SH-SY5Y (cell line): ENCODE measurements around the gene GLT8D2.

Source experiments
- GATA2 ChIP-seq: IDR thresholded peaks from 2 replicates; pipeline ENCODE4 v1.6.1; 2011; ENCODE audit warnings: mild to moderate bottlenecking, low read depth, low read length
- GATA3 ChIP-seq: IDR thresholded peaks from 2 replicates; pipeline ENCODE4 v1.6.1; 2011; ENCODE audit warnings: low read depth, mild to moderate bottlenecking, low read length, moderate library complexity

Gene GLT8D2

DNA sequence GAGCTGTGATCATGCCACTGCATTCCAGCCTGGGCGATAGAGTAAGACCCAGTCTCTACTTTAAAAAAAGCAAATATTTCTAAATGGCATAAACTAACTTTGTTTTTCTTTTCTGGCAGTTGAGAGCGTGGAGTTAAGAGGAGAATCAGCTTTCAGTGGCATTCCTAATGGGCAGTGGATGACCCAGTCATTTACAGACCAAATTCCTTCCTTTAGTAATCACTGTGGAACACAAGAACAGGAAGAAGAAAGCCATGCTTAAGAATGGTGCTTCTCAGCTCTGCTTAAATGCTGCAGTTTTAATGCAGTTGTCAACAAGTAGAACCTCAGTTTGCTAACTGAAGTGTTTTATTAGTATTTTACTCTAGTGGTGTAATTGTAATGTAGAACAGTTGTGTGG is 63.2 kb downstream of the GLT8D2 start:
- TF ChIP-seq GATA2: no peak
- no peak for TF ChIP-seq GATA3

DNA sequence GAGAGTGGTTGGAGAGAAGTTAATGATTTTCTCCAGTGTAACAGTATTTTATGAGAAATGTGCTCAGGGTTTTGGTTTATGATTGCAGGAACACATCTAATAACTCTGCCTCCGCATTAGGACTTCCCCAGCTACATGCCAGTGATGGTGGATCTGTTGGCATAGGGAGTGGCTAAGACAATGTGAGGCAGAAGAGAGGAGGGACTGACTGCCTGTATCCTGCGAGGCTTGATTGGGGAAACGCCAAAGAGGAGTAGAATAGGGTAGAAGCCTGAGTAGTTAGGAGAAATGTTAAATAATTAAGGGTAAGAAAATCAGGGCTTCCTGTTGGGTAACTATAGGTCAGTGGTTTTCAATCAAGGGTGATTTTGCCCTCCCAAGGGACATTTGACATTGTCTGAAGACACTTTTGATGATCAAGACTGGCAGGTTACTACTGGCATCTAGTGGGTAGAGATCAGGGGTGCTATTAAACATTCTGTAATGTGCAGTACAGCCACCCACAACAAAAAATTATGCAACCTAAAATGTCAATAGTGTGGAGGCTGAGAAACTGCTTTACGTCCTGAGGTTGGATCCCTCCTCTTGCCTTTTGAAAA is 71.5 kb downstream of the GLT8D2 start:
- no peak for TF ChIP-seq GATA2
- no peak for TF ChIP-seq GATA3

DNA sequence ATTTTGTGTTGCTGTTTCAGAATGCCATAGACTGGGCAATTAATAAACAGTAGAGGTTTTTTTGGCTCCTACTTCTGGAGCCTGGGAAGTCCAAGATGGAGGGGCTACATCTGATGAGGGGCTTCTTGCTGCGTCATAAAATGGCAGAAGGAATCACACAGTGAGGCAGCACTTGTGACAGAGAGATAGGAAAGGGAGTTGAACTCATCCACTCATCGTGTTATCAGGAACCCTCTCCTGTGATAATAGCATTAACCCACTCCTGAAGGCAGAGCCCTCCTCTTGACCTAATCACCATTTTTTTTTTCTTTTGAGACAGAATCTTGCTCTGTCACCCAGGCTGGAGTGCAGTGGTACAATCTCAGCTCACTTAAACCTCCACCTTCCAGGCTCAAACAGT is 74.6 kb downstream of the GLT8D2 start:
- TF ChIP-seq GATA2 (no peak), GATA3 (no peak)

DNA sequence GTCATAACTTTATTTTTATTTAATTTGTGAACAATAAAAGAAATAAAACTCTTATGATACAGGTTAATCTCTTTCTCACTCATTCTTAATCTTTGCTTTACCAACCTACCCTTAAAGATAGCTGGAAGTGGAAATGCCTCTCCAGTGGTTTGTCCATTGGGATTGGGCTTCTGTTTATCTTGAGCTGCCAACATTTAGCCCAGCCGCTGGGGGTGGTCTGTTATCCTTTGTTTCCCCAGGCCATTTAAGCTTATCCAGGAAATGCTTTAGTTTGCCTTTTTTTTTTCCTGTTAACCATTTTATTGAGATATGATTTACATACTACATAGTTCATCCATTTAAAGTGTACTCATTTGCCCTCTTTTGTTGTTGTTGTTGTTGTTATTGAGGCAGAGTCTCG is 76.1 kb downstream of the GLT8D2 start:
- no peak for TF ChIP-seq GATA3

DNA sequence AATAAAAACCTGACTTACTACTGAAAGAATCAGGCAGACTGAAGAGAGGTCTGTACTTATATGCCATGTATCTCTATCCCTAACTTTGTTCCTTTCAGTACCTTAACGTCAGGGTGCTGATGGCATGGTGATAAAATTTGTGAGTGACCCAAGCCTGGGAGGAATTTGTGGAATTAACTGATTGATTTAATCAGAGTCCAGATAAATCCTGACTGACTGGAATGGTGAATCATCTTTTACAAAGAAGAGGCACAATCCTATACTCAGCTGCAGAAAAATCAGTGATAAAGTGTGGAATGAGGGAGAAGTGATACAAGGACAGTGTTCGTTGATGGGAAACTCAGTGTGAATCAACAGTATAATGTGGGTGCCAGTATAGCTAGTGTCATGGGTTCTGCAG is 80.6 kb downstream of the GLT8D2 start:
- TF ChIP-seq GATA3: no peak
- no peak for TF ChIP-seq GATA2

DNA sequence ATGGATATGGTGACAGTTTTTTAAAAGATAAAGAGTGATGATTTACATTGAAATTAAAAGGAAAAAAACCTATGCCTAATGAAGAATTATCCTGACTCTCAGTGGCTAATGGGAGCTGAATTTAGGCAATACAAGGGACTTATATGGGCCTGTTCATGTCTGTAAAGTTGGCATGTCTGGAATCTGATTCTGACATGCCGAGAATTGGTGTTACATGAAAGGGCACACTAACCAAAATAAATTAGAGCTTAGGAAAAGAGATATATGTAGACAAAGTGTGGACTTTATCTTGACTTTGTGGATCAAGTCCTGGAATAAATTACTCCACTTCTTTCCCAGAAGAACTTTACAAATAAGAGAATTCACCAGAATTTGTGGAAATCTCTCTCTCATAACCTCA is 83.3 kb downstream of the GLT8D2 start:
- TF ChIP-seq GATA3 (no peak), GATA2 (no peak)

DNA sequence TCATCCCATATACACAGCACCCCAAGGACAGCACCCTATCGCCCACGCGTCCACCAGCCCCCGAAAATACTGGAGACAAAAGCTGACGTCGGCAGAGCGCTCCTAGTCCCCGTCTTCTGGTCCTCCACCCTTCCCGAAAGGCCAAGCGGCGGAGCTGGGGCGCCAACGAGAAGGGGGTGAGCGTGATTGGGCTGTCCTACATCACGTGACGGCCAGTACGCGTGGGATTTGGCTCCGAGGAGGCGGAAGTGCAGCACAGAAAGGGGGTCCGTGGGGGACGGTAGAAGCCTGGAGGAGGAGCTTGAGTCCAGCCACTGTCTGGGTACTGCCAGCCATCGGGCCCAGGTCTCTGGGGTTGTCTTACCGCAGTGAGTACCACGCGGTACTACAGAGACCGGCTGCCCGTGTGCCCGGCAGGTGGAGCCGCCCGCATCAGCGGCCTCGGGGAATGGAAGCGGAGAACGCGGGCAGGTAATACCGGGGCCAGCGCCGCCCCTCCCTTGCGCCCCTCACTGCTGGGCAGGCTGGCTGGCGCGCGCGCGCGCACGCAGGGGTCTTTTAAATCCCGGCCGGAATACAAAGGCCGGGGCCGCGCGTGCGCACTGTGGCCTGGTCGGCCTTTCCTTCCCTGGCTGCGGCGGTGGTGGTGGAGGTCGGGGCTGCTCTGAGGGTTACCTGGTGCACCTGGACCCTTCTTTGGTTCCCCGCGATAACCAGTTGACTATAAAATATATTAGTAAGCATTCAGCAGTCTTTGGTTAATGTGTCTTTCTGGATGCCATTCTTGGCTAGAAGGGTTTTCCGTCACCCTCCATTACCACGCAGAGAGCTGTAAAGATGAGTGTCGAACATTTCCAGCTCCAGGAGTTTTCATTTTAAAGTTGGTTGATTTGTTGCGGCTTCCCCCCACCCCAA is 84.1 kb downstream of the GLT8D2 start, which contains the start of gene TDG:
TDG (plus strand) TSS at position 283 of the 915 bp plus-strand sequence; CDS start at position 449, 166 bp downstream.
- no peak for TF ChIP-seq GATA2
- TF ChIP-seq GATA3: no peak

DNA sequence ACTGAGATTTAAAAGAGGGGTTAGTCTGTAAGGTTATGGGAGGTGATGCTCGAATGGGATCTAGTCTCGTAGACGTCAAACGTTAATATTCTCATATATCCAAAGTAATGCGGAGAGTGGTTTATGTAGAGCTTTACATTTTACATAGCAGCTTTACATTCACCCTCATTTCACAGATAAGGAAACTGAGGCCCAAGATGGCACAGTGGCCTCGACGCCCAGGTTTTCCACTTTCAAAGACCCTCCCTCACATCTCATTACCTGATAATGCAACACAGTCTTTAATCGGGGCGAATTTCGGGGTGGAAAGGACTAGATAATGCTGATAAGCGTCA is 84.8 kb downstream of the GLT8D2 start:
- no peak for TF ChIP-seq GATA2
- no peak for TF ChIP-seq GATA3

DNA sequence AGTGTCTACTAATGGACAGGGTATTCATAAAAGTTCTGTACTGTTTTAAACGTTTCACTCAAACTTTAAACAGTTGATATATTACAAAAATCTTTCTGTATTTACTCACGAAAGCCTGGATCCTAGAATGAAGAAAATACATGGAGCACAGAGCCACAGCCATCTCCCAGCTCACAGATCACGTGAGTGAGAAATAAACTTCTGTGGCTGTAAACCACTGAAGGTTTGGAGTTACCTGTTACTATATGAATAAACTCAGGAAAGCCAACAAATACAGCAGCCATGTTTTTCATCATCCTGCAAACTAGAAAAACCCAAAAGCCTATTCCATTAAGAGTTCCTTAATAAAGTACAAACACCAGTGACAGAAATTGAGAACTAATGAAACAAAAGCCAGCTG is 85.2 kb downstream of the GLT8D2 start:
- TF ChIP-seq GATA2: no peak
- no peak for TF ChIP-seq GATA3

DNA sequence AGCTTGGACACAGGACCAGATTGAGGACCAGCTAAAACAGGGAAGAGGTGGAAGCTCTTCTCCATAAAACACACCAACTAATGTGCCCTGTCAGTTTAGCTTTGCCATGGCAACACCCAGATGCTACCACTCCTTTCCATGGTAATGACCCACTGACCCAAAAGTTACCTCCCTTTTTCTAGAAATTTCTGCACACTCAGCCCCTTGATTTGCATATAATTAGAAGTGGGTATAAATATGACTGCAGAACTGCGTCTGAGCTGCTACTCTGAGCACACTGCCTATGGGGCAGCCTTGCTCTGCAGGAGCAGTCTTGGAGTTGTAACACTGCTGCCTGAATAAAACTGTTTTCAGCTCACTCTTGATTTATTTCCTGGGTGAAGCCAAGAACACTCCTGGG is 87.5 kb downstream of the GLT8D2 start:
- TF ChIP-seq GATA3 (no peak), GATA2 (no peak)

DNA sequence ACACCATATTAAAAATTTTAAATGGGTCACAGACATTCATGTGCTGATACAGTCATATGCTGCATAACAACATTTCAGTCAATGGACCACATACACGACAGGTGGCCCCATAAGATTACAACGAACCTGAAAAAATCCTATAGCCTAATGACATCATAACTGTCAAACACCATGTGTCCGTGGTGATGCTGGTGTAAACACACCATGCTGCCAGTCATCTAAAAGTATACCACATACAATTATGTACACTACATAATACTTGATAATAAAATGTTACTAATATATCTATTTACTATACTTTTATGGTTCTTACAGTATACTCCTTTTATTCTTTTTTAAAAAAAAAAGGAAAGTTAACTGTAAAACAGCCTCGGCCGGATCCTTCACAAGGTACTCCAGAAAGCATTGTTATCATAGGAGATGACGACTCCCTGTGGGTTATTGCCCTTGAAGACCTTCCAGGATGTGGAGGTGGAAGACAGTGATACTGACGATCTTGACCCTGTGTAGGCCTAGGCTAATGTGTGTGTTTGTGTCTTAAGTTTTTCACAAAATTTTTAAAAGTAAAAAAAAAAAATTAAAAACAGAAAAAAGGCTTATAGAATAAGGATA is 89.3 kb downstream of the GLT8D2 start:
- TF ChIP-seq GATA3 (no peak), GATA2 (no peak)

DNA sequence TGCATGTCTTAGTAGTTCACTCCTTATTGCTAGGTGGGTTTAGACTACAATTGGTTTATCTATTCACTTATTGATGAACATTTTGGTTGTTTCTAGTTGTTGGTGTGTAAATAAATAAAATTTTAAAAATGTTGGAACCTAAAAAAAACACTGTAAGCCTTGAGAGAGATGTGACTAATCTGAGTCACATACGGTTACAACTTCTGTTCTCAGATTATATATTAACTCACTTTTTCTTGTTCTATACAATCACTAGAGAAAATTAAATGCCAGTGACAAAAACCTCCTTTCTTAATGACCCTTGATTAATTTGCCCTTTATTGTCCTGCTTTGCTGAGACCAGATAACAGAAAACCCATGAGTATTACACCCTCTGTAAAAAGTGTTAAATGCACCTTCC is 91.4 kb downstream of the GLT8D2 start:
- TF ChIP-seq GATA3 (no peak), GATA2 (no peak)

DNA sequence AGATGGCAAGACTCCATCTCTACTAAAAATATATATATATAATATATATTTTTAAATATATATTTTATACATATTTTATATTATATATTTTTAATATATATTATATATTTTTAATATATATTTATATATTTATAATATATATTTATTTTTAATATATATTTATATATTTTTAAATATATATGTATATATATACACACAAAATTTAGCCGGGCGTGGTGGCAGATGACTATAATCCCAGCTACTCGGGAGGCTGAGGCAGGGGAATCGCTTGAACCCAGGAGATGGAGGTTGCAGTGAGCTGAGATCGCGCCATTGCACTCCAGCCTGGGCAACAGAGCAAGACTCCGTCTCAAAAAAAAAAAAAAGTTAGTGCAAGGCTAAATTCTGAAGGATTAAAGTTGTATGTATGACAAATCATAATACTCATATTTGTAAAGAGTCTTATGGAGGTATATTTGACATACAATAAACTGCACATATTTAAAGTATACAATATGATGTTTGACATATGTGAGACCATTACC is 92.1 kb downstream of the GLT8D2 start:
- no peak for TF ChIP-seq GATA3
- no peak for TF ChIP-seq GATA2

DNA sequence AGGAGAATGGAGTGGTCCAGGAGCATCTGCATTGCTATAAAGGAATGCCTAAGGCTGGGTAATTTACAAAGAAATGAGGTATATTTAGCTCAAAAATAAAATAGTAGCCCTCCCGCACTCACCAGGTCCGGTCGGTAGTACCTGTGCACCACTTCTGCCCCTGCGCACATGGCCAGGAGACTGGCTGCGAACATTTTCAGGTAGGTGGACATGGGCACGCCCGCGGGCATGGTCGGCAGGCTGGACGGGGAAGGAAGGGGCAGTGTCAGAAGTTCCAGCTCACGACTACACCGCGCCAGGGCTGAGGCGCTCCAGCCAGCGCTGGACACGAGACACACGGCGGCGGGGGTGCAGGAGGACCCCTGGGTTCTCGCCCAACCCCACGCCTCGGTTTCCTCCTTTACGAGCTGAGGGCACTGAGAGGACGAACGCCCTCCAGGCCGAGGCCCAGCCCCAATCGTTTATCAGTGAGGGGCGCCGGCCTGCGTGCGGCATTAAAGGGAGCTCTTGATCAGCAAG is 93.4 kb downstream of the GLT8D2 start:
- TF ChIP-seq GATA3 (no peak), GATA2 (no peak)

DNA sequence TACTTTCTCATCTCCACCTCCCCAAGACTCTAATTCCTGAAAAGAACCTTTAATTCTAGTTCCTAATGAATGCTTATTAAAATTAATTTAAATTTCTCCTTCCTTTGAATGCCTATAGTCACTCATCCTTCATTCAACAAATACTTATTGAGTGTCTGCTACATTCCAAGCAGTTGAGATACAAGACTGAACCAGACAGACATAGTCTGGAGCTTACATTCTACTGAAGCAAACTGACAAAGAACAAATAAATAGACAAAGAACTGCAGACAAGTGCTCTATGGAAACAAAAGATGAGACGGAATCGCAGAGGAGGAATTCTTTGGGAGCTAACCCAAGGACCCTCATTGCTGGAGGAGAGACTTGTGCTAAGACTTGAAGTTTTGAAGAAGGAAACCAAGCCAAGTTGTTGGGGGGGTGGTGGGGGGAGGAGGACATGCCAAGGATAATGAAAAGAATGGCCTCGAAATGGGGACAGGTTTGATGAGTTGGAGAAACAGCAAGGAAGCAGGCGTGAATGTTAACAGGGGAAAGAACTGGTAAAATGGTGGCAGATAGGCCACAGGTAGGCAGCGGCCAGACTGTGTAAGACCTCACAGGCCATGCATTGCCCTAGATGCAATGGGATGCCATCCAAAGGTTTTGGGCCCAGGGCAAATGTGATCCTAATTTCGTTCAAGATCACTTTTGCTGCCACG is 94.0 kb downstream of the GLT8D2 start:
- TF ChIP-seq GATA2 (no peak), GATA3 (no peak)
